ENCODE data around the gene URI1. TPM values are rescaled to one million over a fixed set of nuclear protein-coding genes. Genes with fewer than 3 reads are reported as not detected.

URI1 gene
- total RNA-seq, 4 donors from 2014 or later, result 65.0 to 84.4 (median 71.9) TPM

- WGBS, 2 donors (ENCODE audit: low coverage in 1 of 2), result 87 to 90% methylated on average over 1 of the region's 1 CpG
- Histone ChIP-seq H3K4me1 (no peaks in the 10 kb centered on the region), H3K4me3 (no peak overlapping the region), H3K27me3 (no peaks in the 10 kb centered on the region), H3K9me3 (no peaks in the 10 kb centered on the region), H3K36me3 (peaks cover 0 to 23% of the 10 kb centered on the region in 2 donors), H3K27ac (no peak overlapping the region)
- no peak for TF ChIP-seq POLR2AphosphoS5 (IDR thresholded peaks at IDR 0.05)
- no peak for TF ChIP-seq EP300 (IDR thresholded peaks at IDR 0.05)
- TF ChIP-seq CTCF (IDR thresholded peaks at IDR 0.05), result no peak
- no peak for TF ChIP-seq POLR2A (IDR thresholded peaks at IDR 0.05)
- ATAC-seq, result no peak
These were observed 78.2 kb downstream of the URI1 start for GRCh38 chr19:30020189-30020588.

- Histone ChIP-seq H3K9me3 (no peaks in the 10 kb centered on the region), H3K36me3 (peaks cover 0 to 10% of the 10 kb centered on the region in 2 donors), H3K27me3 (no peaks in the 10 kb centered on the region), H3K4me3 (no peak overlapping the region), H3K27ac (no peak overlapping the region), H3K4me1 (no peaks in the 10 kb centered on the region)
- WGBS, 2 donors (ENCODE audit: low coverage in 1 of 2), result 78 to 100% methylated on average over 1 of the region's 1 CpG
- TF ChIP-seq POLR2A (IDR thresholded peaks at IDR 0.05) (no peak), EP300 (IDR thresholded peaks at IDR 0.05) (no peak), CTCF (IDR thresholded peaks at IDR 0.05) (no peak), POLR2AphosphoS5 (IDR thresholded peaks at IDR 0.05) (no peak)
- ATAC-seq, result no peak
These were observed 80.6 kb downstream of the URI1 start for GRCh38 chr19:30022659-30023058.

GRCh38 chr19:30023330-30023729 is 81.3 kb downstream of the URI1 start:
- Histone ChIP-seq H3K4me1 (no peaks in the 10 kb centered on the region), H3K36me3 (peaks cover 0 to 10% of the 10 kb centered on the region in 2 donors), H3K4me3 (no peak overlapping the region), H3K27me3 (no peaks in the 10 kb centered on the region), H3K9me3 (no peaks in the 10 kb centered on the region), H3K27ac (no peak overlapping the region)
- TF ChIP-seq POLR2A (IDR thresholded peaks at IDR 0.05) (no peak), CTCF (IDR thresholded peaks at IDR 0.05) (no peak), EP300 (IDR thresholded peaks at IDR 0.05) (no peak), POLR2AphosphoS5 (IDR thresholded peaks at IDR 0.05) (no peak)
- ATAC-seq, result no peak

- peaks cover 0 to 4% of the 10 kb centered on the region in 2 donors for H3K36me3 ChIP-seq
- H3K4me1 ChIP-seq, result no peaks in the 10 kb centered on the region
- no peak overlapping the region for H3K27ac ChIP-seq
- ATAC-seq, result no peak
- H3K27me3 ChIP-seq, result no peaks in the 10 kb centered on the region
- TF ChIP-seq CTCF (IDR thresholded peaks at IDR 0.05), result no peak
- TF ChIP-seq POLR2A (IDR thresholded peaks at IDR 0.05), result no peak
- TF ChIP-seq POLR2AphosphoS5 (IDR thresholded peaks at IDR 0.05), result no peak
- no peak for TF ChIP-seq EP300 (IDR thresholded peaks at IDR 0.05)
- H3K4me3 ChIP-seq, result no peak overlapping the region
- no peaks in the 10 kb centered on the region for H3K9me3 ChIP-seq
These were observed 82.1 kb downstream of the URI1 start for GRCh38 chr19:30024091-30024490.

GRCh38 chr19:30026933-30027332 is 84.9 kb downstream of the URI1 start:
- Histone ChIP-seq H3K27me3 (no peaks in the 10 kb centered on the region), H3K36me3 (peaks cover 0 to 19% of the 10 kb centered on the region in 2 donors), H3K4me3 (no peak overlapping the region), H3K27ac (no peak overlapping the region), H3K9me3 (no peaks in the 10 kb centered on the region), H3K4me1 (no peaks in the 10 kb centered on the region)
- no peak for ATAC-seq
- TF ChIP-seq POLR2A (IDR thresholded peaks at IDR 0.05) (no peak), CTCF (IDR thresholded peaks at IDR 0.05) (no peak), EP300 (IDR thresholded peaks at IDR 0.05) (no peak), POLR2AphosphoS5 (IDR thresholded peaks at IDR 0.05) (no peak)
- WGBS, 2 donors (ENCODE audit: low coverage in 1 of 2), result 100% methylated on average over 1 of the region's 1 CpG
